HG03039 (cell line): ENCODE data around the gene FABP2.

Experiments
- ATAC-seq: cut with Tn5 transposase; IDR thresholded peaks from one replicate; pipeline ENCODE4 v1.9.1; 2021; ENCODE audit warnings: mild to moderate bottlenecking, moderate library complexity; ENCODE audit not compliant: unreplicated experiment

The FABP2 gene

GRCh38 chr4:119268466-119268865, 53.5 kb downstream of the FABP2 start:
- ATAC-seq, result no peak
